WTC11 (cell line): ENCODE results near the gene EFHC2. TPM values are rescaled to one million over a fixed set of nuclear protein-coding genes. Genes with fewer than 3 reads are reported as not detected.

Source experiments
- ATAC-seq: fragments of 200-7000 bp; cut with Tn5 transposase; 2 replicates; pipeline ENCODE4 v1.10.0; 2021; ENCODE audit warnings: mild to moderate bottlenecking, moderate library complexity
- CTCF ChIA-PET: fragments of 300-600 bp; sonication (Branson Sonifier 250); formaldehyde crosslinking; loops from one replicate; lab custom pipeline; 2021; ENCODE audit warnings: antibody characterized with exemption; lab: Charles Lee
- POLR2A ChIA-PET: fragments of 350-600 bp; sonication (Branson Sonifier 250); formaldehyde crosslinking; loops from one replicate; lab custom pipeline; 2021; ENCODE audit warnings: antibody characterized with exemption; lab: Charles Lee
- DNase-seq: peaks from one replicate; pipeline ENCODE4 v3.0.0; 2021; ENCODE audit warnings: low spot score
- H3K27ac Mint-ChIP-seq: 2 replicates; pipeline ENCODE4 v1.8.0; 2021; ENCODE audit warnings: mixed read lengths
- H3K27me3 Mint-ChIP-seq: 2 replicates; pipeline ENCODE4 v1.8.0; 2021; ENCODE audit warnings: low read depth, mild to moderate bottlenecking, moderate library complexity, mixed read lengths
- H3K36me3 Mint-ChIP-seq: 2 replicates; pipeline ENCODE4 v1.8.0; 2021; ENCODE audit warnings: mixed read lengths
- H3K4me1 Mint-ChIP-seq: 2 replicates; pipeline ENCODE4 v1.8.0; 2022; ENCODE audit warnings: mixed read lengths
- H3K4me3 Mint-ChIP-seq: 2 replicates; pipeline ENCODE4 v1.8.0; 2021; ENCODE audit warnings: mild to moderate bottlenecking, moderate library complexity, mixed read lengths
- H3K9me3 Mint-ChIP-seq: 2 replicates; pipeline ENCODE4 v1.8.0; 2021; ENCODE audit warnings: mixed read lengths
- AFF4 ChIP-seq: sonication (generic); formaldehyde crosslinking; IDR thresholded peaks from 2 replicates; pipeline ENCODE4 v1.8.1; 2023; ENCODE audit warnings: mild to moderate bottlenecking, missing genetic modification reagents, borderline replicate concordance
- ARID4B ChIP-seq: sonication (generic); formaldehyde crosslinking; IDR thresholded peaks from 2 replicates; pipeline ENCODE4 v1.8.0; 2023; ENCODE audit warnings: missing genetic modification reagents, mild to moderate bottlenecking, borderline replicate concordance
- ATF6 ChIP-seq: sonication (generic); formaldehyde crosslinking; IDR thresholded peaks from 2 replicates; pipeline ENCODE4 v1.8.1; 2023; ENCODE audit warnings: mild to moderate bottlenecking, missing genetic modification reagents
- CBFB ChIP-seq: sonication (generic); formaldehyde crosslinking; IDR thresholded peaks from 2 replicates; pipeline ENCODE4 v1.8.1; 2022; ENCODE audit warnings: mild to moderate bottlenecking, low read depth, missing genetic modification reagents
- CREM ChIP-seq: sonication (generic); formaldehyde crosslinking; IDR thresholded peaks from 2 replicates; pipeline ENCODE4 v1.8.1; 2022; ENCODE audit warnings: mild to moderate bottlenecking, missing genetic modification reagents, moderate library complexity
- GTF2I ChIP-seq: fragments of 250-450 bp; sonication (Bioruptor Pico); conservative IDR thresholded peaks from 2 replicates; pipeline ENCODE4 v1.4.0; 2021; ENCODE audit warnings: mild to moderate bottlenecking
- JUN ChIP-seq: sonication (generic); formaldehyde crosslinking; IDR thresholded peaks from 2 replicates; pipeline ENCODE4 v1.8.0; 2023; ENCODE audit warnings: mild to moderate bottlenecking, missing genetic modification reagents
- MXD4 ChIP-seq: fragments of 250-450 bp; sonication (Bioruptor Pico); IDR thresholded peaks from 2 replicates; pipeline ENCODE4 v1.8.0; 2021; ENCODE audit warnings: mild to moderate bottlenecking, moderate library complexity, borderline replicate concordance
- MYBL2 ChIP-seq: sonication (generic); formaldehyde crosslinking; IDR thresholded peaks from 2 replicates; pipeline ENCODE4 v1.8.1; 2023; ENCODE audit warnings: mild to moderate bottlenecking, moderate library complexity, missing genetic modification reagents
- NR3C1 ChIP-seq: sonication (generic); formaldehyde crosslinking; conservative IDR thresholded peaks from 2 replicates; pipeline ENCODE4 v1.8.1; 2023; ENCODE audit warnings: low read depth, mild to moderate bottlenecking, missing genetic modification reagents
- RELA ChIP-seq: sonication (generic); formaldehyde crosslinking; IDR thresholded peaks from 2 replicates; pipeline ENCODE4 v1.8.1; 2022; ENCODE audit warnings: missing genetic modification reagents, mild to moderate bottlenecking, borderline replicate concordance
- SMAD3 ChIP-seq: sonication (generic); formaldehyde crosslinking; IDR thresholded peaks from 2 replicates; pipeline ENCODE4 v1.8.0; 2022; ENCODE audit warnings: missing genetic modification reagents, mild to moderate bottlenecking, borderline replicate concordance
- SP1 ChIP-seq: sonication (generic); formaldehyde crosslinking; conservative IDR thresholded peaks from 2 replicates; pipeline ENCODE4 v1.8.1; 2022; ENCODE audit warnings: missing genetic modification reagents
- USF1 ChIP-seq: sonication (generic); formaldehyde crosslinking; IDR thresholded peaks from 2 replicates; pipeline ENCODE4 v1.8.0; 2022; ENCODE audit warnings: mild to moderate bottlenecking, missing genetic modification reagents
- ZNF425 ChIP-seq: fragments of 250-450 bp; sonication (Bioruptor Pico); conservative IDR thresholded peaks from 2 replicates; pipeline ENCODE4 v1.9.0; 2021; ENCODE audit warnings: mild to moderate bottlenecking
- ZSCAN18 ChIP-seq: fragments of 250-450 bp; sonication (Bioruptor Pico); IDR thresholded peaks from 2 replicates; pipeline ENCODE4 v2.1.2; 2022; ENCODE audit warnings: mild to moderate bottlenecking, moderate library complexity
- total RNA-seq: library from RNA; stranded (reverse); gene quantifications from 3 replicates; pipeline ENCODE4 v1.2.3, GENCODE V29; 2021

The EFHC2 gene
- total RNA-seq, 1 experiment from 2014 or later = 2.1 TPM

- no peak for TF ChIP-seq ZNF425 (CRISPR knock-in tag)
- no peak for TF ChIP-seq MXD4 (CRISPR knock-in tag)
- TF ChIP-seq GTF2I (CRISPR knock-in tag) = no peak
- no peak for TF ChIP-seq ZSCAN18 (CRISPR knock-in tag)
- TF ChIP-seq SP1 (CRISPR knock-in tag) = no peak
- no peak for TF ChIP-seq MYBL2 (CRISPR knock-in tag)
- TF ChIP-seq ARID4B (CRISPR knock-in tag) = no peak
- TF ChIP-seq NR3C1 (CRISPR knock-in tag) = no peak
- no peak for TF ChIP-seq JUN (CRISPR knock-in tag)
These were observed 111.4 kb downstream of the EFHC2 start (continued) for GRCh38 chrX:44232081-44232480.

- Mint-ChIP-seq H3K4me3 (no peak overlapping the region), H3K9me3 (no peaks in the 10 kb centered on the region), H3K27ac (no peak overlapping the region), H3K27me3 (no peaks in the 10 kb centered on the region), H3K4me1 (peaks cover 23% of the 10 kb centered on the region), H3K36me3 (no peaks in the 10 kb centered on the region)
- TF ChIP-seq CREM (no peak), USF1 (CRISPR knock-in tag) (no peak), RELA (no peak), GTF2I (CRISPR knock-in tag) (no peak), ATF6 (no peak), ZNF425 (CRISPR knock-in tag) (no peak), CBFB (no peak), SMAD3 (CRISPR knock-in tag) (no peak), AFF4 (CRISPR knock-in tag) (no peak)
- DNase-seq (no peak), ATAC-seq (no peak)
- POLR2A ChIA-PET = no interaction called here
- CTCF ChIA-PET = interaction anchor here (3.8 kb wide), 1 partner anchor 15 kb away, joined by 13 read pairs; no protein-coding TSS in a partner anchor
These were observed 114.9 kb downstream of the EFHC2 start for GRCh38 chrX:44228621-44229020.
